ENCODE results near the gene MALAT1. TPM values are rescaled to one million over a fixed set of nuclear protein-coding genes. Genes with fewer than 3 reads are reported as not detected.

Gene MALAT1
- total and polyA plus RNA-seq, 2 of the 8 experiments (the other 6 are each of a cell fraction or from before 2014, with no cell fraction given): 115 to 984 TPM

- Histone ChIP-seq H2AFZ (ENCODE audit: low read length) (no peak overlapping the region), H3K9ac (replicated peaks in 1 of 4; ENCODE audit: extremely low read depth in 1 of 4, low read depth in 3 of 4, low read length in 3 of 4) (peak overlapping the region in 1 of 4 experiments; percentile 8; a peak in 1 of 7 replicates), H3K56ac (replicated peaks; ENCODE audit: insufficient read length, low read depth, low read length) (no peak overlapping the region), H2AK5ac (ENCODE audit: low read depth, low read length) (no peak overlapping the region; the same call in 1 of the 2 replicates), H3K36me3 (ENCODE audit: control insufficient read depth in 2 of 4, insufficient read depth in 4 of 4, low read length in 3 of 4) (no peaks in the 10 kb centered on the region), H4K5ac (ENCODE audit: insufficient read length, low read depth, low read length) (no peak overlapping the region), H3K4ac (replicated peaks; ENCODE audit: insufficient read length, low read depth, low read length) (no peak overlapping the region), H3K23me2 (ENCODE audit: low read depth, low read length) (peaks cover 9% of the 10 kb centered on the region), H3K4me2 (ENCODE audit: insufficient read depth in 1 of 2, low read depth in 2 of 2, low read length in 2 of 2) (peak overlapping the region in 1 of 2 experiments; percentile 4; a peak in 3 of 4 replicates), H4K91ac (replicated peaks; ENCODE audit: insufficient read length, low read length) (peak overlapping the region; percentile 41), H3K79me2 (ENCODE audit: control insufficient read depth in 1 of 2, insufficient read depth in 2 of 2, low read length in 2 of 2) (0 out of 4 replicates have a peak, but pooled peaks cover 0 to 7% of the 10 kb centered on the region in 2 experiments), H3K14ac (ENCODE audit: insufficient read length) (no peak overlapping the region), H3K4me3 (ENCODE audit: extremely low read depth in 1 of 4, insufficient read depth in 2 of 4, low read depth in 3 of 4, low read length in 4 of 4) (no peak overlapping the region), H3K4me1 (replicated peaks in 1 of 4; ENCODE audit: control insufficient read depth in 3 of 4, insufficient read depth in 4 of 4, low read length in 3 of 4) (peaks cover 0 to 20% (median 16%) of the 10 kb centered on the region in 4 experiments; a peak in 5 of 7 replicates), H3K9me3 (ENCODE audit: insufficient read depth in 2 of 2, low read depth in 1 of 2, low read length in 1 of 2) (no peaks in the 10 kb centered on the region), H3K79me1 (ENCODE audit: low read depth, low read length) (peaks cover 3% of the 10 kb centered on the region; the same call in 1 of the 2 replicates), H3K27me3 (replicated peaks in 1 of 4; ENCODE audit: control insufficient read depth in 3 of 4, extremely low read depth in 1 of 4, insufficient read depth in 3 of 4, low read length in 3 of 4) (no peaks in the 10 kb centered on the region), H2BK5ac (ENCODE audit: low read depth, low read length) (peak overlapping the region; percentile 76; the same call in 1 of the 2 replicates), H4K20me1 (replicated peaks in 1 of 2; ENCODE audit: control insufficient read depth in 1 of 2, insufficient read depth in 2 of 2, low read length in 2 of 2) (no peaks in the 10 kb centered on the region), H2BK120ac (replicated peaks; ENCODE audit: low read depth, low read length) (peak overlapping the region; percentile 4), H4K8ac (ENCODE audit: extremely low read depth, insufficient read depth, low read length) (0 out of 2 replicates have a peak overlapping the region, but pooled peaks have one; percentile 58), H2BK12ac (ENCODE audit: low read depth, low read length) (peak overlapping the region; percentile 86), H2BK15ac (ENCODE audit: low read length) (peak overlapping the region; percentile 74; the same call in 1 of the 2 replicates), H2BK20ac (ENCODE audit: low read length) (peak overlapping the region; percentile 28), H3K23ac (ENCODE audit: insufficient read length) (no peak overlapping the region), H3K18ac (ENCODE audit: extremely low read depth, low read length) (no peak overlapping the region; the same call in 1 of the 2 replicates), H3K27ac (ENCODE audit: low read depth, low read length) (no peak overlapping the region)
- 61% methylated on average over 11 of the region's 11 CpGs; no CpG with 5 or more reads in 1 of the 2 experiments for WGBS, 2 experiments (ENCODE audit: extremely low coverage in 1 of 2, insufficient coverage in 1 of 2, insufficient read length in 1 of 2, insufficient replicate concordance in 2 of 2, low coverage in 1 of 2, low lambda C conversion rate in 2 of 2, missing lambda C conversion rate in 1 of 2)
- DNase-seq (ENCODE audit: low read depth in 1 of 2, low spot score in 2 of 2) (peak in 1 of 2 experiments; percentile 66), FAIRE-seq (no peak)
- ChIA-PET POLR2A (ENCODE audit: partially characterized antibody) (interaction anchor here (0.6 to 26.0 kb wide), 10 partner anchors 8 to 164 kb away, joined by 3 to 1447 read pairs (median 4); partner anchors contain the start of genes MALAT1 and NEAT1), CTCF (ENCODE audit: partially characterized antibody) (interaction anchor here (0.6 to 26.0 kb wide), 22 partner anchors 10 to 367 kb away, joined by 3 to 809 read pairs (median 4); partner anchors contain the start of genes MALAT1, NEAT1, TIGD3 and TM7SF2)
- no peak for TF ChIP-seq GABPA (IDR thresholded peaks at IDR 0.05; ENCODE audit: borderline replicate concordance, insufficient read depth, low read length)
- TF ChIP-seq BACH1 (IDR thresholded peaks at IDR 0.05; ENCODE audit: low read length): no peak
- TF ChIP-seq MAX (IDR thresholded peaks at IDR 0.05): peak; percentile 18; the same call in 1 of the 2 replicates
- peak; percentile 54 to 63 (median 55) for TF ChIP-seq CTCF (IDR thresholded peaks at IDR 0.05; ENCODE audit: control extremely low read depth in 1 of 3, insufficient read depth in 1 of 3, low read depth in 1 of 3, low read length in 3 of 3)
- no peak for TF ChIP-seq SIX5 (IDR thresholded peaks at IDR 0.05; ENCODE audit: low read depth, low read length)
- TF ChIP-seq TCF12 (IDR thresholded peaks at IDR 0.05; ENCODE audit: low read depth, low read length): no peak
- no peak for TF ChIP-seq KDM4A (IDR thresholded peaks at IDR 0.05; ENCODE audit: low read depth, low read length, severe bottlenecking)
These were observed 19.4 kb upstream of the MALAT1 start for GRCh38 chr11:65479184-65480145.
